HG03378 (cell line): ENCODE data around the gene HMG20A.
A peak's percentile ranks its signal among the peaks of the same experiment; 100 is the strongest.

Experiments used
- ATAC-seq: cut with Tn5 transposase; IDR thresholded peaks from one replicate; pipeline ENCODE4 v1.9.1; 2021; ENCODE audit warnings: mild to moderate bottlenecking, moderate library complexity; ENCODE audit not compliant: unreplicated experiment

The HMG20A gene

DNA sequence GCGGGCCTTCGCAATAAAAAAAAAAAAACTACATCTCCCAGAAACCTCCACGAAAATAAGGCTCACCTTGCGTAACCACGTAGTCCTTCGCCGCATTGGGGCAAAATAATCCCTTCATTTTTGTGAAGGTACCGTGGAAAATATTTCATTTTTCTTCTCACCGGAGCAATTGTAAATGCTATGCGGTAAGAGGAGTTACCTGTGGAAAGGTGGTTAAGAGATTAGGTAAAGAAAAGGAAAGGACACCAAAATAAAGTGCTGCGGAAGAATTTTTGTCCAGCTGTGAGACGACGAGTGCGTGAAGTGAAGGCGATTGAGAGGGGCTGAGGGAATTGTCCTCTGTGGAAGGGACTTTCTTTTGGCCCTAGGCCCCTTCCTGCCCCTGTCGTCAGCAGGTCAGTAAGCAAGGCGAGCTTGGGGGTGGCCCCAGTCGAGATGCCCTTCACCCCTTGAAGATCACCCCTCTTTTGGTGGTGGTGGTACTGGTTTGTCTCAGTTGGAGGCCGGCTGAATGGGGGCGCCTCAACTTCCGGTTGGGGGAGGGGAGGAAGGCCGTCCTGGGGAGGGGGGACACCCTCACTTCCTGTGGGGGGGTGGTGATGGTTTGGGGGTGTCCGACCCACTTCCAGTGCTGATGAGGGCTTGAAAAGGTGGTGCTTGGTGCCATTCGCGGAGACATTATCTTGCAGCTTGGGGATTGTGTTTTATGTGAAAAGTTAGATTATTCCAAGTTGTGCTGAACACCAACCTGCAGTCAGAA, at the start of gene HMG20A:
Gene HMG20A (plus strand): TSS at position 279 of the 760 bp plus-strand sequence. CDS start 37,520 bp downstream, outside the sequence.
- peak; percentile 47 for ATAC-seq

DNA sequence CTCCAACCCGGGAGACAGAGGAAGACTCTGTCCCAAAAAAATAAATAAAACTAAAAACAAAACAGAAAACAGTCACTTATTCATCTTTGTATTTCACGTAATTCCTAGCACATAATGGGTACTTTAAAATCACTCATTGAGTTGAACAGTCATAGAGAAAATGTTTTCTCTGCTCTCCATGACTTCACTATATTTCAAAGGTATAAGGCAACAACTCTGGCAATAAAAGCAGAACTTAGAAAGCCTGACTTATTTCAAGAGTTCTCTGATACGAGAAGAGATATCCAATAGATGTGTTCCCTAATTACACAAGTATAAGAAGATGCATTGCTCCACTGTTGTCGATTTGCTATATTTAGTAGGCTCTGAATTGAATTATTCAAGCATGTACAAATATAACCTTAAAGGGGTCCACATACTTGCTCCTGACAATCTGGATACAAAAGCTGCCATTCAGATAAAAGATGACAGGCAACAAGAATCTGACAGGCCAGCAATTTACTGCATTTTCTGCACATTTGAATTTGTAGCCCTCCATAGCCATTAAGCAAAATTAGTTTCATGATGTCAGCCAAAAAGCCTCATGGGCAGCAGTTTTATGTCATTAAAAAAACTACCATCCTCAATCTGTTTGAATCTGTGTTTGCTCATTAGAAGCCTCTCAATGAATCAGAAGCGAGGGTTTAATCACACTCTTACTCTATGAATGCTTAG, 48.7 kb upstream of the HMG20A start:
- ATAC-seq, result no peak

- no peak for ATAC-seq
Measured at GRCh38 chr15:77373441-77373840, 47.2 kb upstream of the HMG20A start.

DNA sequence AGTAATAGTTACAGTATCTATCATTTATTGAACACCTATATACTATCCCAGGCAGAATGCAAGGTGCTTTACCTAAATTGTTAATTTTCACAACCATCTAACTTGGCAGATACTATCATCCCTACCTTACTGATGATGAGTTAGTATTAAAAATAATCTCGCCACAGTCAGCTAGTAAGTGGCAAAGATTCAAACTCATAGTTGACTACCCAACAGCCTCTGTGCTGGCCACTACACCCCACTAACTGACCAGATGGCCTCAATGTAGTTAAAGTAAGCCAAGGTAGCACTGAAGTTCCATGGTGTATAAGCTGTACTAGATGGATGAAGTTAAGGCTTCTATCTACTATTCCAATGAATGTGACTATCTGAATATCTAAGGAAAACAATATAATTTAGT, 45.6 kb upstream of the HMG20A start:
- ATAC-seq, result no peak

DNA sequence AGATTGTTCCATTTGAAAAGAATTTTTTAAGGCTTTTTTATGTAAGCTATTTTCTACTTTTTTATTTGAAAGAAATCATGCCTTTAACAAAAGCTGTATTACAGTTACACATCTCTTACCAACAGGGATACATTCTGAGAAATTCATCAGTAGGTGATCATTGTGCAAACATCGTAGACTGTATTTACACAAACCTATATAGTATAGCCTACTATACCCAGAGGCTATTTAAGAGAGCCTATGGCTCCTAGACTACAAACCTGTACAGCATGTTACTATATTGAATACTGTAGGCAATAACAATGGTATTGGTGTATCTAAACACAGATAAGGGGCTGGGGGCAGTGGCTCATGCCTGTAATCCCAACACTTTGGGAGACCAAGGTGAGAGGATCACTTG, 43.9 kb upstream of the HMG20A start:
- ATAC-seq, result no peak

GRCh38 chr15:77380033-77380432, 40.7 kb upstream of the HMG20A start:
- ATAC-seq, result no peak

GRCh38 chr15:77384086-77384485, 36.6 kb upstream of the HMG20A start:
- ATAC-seq, result no peak

GRCh38 chr15:77384589-77385359, 35.9 kb upstream of the HMG20A start:
- ATAC-seq, result no peak

DNA sequence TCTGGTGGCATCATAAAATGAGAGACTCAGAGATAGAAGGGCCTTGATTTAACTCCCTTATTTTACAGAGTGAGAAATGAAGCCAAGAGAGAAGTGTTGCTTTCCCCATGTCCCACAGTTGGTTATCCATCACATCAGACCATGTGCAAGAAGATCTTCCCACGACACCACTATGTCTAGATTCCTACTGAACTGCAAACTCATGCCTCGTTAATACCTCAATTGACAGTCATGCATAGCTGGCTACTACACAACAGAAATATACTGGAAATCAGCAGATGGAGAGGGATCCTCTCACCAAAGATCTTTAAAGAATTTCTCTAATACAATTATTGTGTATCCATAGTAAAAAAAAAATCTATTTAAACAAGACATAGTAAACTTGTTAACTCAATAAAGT, 34.1 kb upstream of the HMG20A start:
- ATAC-seq, result no peak

DNA sequence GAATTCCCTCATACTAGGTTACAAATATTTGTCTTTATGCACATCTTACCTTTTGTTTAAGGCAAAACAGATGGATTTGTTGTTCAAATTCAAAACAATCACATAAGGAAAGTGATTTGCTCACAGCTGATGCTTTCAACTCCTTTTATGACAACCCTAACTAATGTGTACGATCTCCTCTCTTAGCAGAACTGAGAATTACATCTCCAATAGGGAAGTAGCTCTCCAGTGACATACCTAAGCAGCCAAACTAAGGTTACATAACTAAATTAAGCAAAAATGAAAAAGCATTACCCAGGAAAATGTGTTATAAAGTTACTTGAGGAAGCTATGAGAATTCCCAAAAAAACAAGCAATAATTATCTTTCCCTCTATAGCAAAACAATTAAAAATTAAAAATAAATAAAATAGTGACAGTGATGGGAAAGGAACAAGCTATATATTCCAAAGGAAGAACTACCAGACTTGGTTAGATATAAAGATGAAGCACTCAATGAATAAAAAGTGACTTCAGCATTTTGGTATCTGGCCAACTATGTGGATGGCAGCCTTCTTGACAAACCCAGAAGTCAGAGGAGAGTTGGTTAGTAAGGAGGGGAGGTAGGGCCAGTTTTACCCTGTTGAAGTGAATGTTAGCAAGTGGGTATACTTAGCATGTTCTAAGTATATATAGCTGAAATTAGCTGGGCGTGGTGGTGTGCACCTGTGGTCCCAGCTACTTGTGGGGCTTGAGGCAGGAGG, 33.2 kb upstream of the HMG20A start:
- no peak for ATAC-seq

DNA sequence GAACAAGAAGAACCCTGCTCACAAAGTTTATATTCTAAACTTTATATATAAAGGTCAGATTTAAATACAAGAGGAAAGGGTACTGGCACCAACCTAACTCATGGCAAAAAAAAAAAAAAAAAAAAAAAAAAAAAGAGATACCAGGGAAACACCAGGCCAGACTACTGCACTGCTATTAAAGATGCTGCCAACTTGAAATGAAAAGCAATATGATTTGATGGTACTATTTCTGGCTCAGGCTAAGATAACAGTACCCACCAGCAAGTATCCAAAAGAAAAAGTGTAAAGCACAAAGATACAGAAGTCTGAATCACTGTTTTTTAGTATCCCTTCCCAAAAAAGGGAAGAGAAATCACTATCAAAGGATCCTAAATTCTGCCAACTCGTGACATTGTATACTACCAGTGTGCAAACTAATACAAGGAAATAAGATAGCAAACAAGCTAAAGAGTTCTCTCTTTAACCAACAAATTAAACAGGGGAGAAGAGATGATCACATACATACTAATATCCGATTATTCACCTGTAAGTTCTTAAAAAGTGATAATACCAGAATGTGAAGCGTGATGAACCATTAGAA, 29.2 kb upstream of the HMG20A start:
- no peak for ATAC-seq

GRCh38 chr15:77392762-77393470, 27.8 kb upstream of the HMG20A start:
- ATAC-seq, result no peak

DNA sequence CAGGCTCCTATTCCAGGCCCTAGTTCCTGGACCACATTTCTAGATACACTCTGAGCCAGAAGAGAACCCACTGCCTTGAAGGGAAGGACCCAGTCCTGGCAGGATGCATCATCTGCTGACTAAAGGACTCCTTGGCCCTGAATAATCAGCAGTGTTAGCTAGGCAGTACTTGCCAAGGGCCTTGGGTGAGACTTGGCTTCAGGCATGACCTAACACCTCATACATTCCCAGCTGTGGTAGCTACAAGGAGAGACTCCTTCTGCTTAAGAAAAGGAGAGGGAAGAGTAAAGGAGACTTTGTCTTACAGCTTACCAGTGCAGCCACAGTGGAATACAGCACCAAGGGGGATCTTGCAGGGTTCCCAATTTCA, 27.2 kb upstream of the HMG20A start:
- ATAC-seq, result no peak

GRCh38 chr15:77395013-77395774, 25.5 kb upstream of the HMG20A start:
- ATAC-seq, result no peak

- no peak for ATAC-seq
Measured at GRCh38 chr15:77396692-77397091, 24.0 kb upstream of the HMG20A start.

DNA sequence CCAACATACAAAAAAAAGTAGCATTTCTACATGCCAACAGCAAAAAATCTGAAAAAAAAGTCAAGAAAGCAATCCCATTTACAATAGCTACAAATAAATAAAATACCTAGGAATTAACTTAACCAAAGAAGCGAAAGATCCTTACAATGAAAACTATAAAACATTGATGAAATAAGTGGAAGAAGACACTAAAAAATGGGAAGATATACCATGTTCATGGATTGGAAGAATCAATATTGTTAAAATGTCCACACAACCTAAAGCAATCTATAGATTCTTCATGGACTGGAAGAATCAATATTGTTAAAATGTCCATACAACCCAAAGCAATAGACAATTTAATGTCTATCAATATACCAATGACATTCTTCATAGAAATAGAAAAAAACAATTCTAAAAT, 21.8 kb upstream of the HMG20A start:
- no peak for ATAC-seq

GRCh38 chr15:77400258-77400657, 20.4 kb upstream of the HMG20A start:
- ATAC-seq, result no peak

DNA sequence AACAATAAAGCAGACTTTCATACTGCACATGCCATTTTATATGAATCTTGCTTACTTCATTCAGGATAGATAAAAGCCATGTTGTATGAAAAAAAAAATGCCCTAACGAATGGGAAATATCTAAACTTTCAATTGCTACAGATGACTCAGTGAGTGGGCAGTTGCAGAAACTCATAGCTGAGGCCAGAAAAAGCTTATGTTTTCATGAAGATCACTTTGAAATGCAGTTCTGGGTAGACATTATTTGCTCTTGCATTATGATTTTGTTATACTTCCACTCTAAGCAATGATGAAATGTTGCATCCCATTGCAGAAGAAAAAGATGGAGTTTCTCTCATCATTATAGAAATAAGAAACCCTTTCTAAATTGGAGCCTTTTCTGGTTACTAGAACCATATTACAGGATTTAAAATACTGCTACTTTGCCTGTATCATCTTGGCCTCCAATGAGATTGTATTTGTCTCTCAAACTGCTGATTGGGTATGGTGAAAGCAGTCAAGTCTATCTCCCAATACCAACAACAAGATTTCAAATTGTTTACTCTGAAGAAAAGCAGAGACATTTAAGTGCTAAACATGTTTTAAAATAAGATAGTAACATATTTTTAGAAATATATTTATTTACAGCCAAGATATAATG, 17.8 kb upstream of the HMG20A start:
- no peak for ATAC-seq
